C4-2B (cell line): ENCODE measurements around the gene PRR5L.
A peak's percentile ranks its signal among the peaks of the same experiment; 100 is the strongest.

Experiments used
- H3K27ac ChIP-seq: fragments of 450-650 bp; 2 replicates; pipeline ENCODE4 v1.5.1; 2017
- CTCF ChIP-seq: fragments of 450-650 bp; conservative IDR thresholded peaks from 2 replicates; pipeline ENCODE4 v1.5.1; 2017; ENCODE audit warnings: mild to moderate bottlenecking
- ZFX ChIP-seq: fragments of 450-650 bp; IDR thresholded peaks from 2 replicates; pipeline ENCODE4 v1.6.1; 2017

The PRR5L gene

GRCh38 chr11:36373016-36374010, 77.2 kb downstream of the PRR5L start:
- TF ChIP-seq CTCF (no peak), ZFX (no peak)
- H3K27ac ChIP-seq, result no peak overlapping the region

- no peak for TF ChIP-seq ZFX
- no peak for TF ChIP-seq CTCF
- H3K27ac ChIP-seq, result no peak overlapping the region
Measured at GRCh38 chr11:36374726-36375125, 78.6 kb downstream of the PRR5L start.

GRCh38 chr11:36375353-36376008, 79.4 kb downstream of the PRR5L start:
- no peak overlapping the region for H3K27ac ChIP-seq
- no peak for TF ChIP-seq ZFX
- TF ChIP-seq CTCF, result no peak

GRCh38 chr11:36376009-36376887, 80.2 kb downstream of the PRR5L start:
- no peak for TF ChIP-seq ZFX
- TF ChIP-seq CTCF, result no peak

GRCh38 chr11:36376888-36377758, 81.0 kb downstream of the PRR5L start:
- TF ChIP-seq CTCF, result peak; percentile 1; the same call in 1 of the 2 replicates
- TF ChIP-seq ZFX, result no peak
- H3K27ac ChIP-seq, result no peak overlapping the region

More at GRCh38 chr11:36376009-36376887, 80.2 kb downstream of the PRR5L start:
- no peak overlapping the region for H3K27ac ChIP-seq

- TF ChIP-seq CTCF (no peak), ZFX (no peak)
- H3K27ac ChIP-seq, result no peak overlapping the region
Measured at GRCh38 chr11:36377759-36378564, 81.9 kb downstream of the PRR5L start.
